ENCODE data around the gene GAB4. TPM values are rescaled to one million over a fixed set of nuclear protein-coding genes. Genes with fewer than 3 reads are reported as not detected.

GAB4 gene
- polyA plus RNA-seq, 2 of the 4 experiments (the other 2 are of a cell fraction) = not detected

DNA sequence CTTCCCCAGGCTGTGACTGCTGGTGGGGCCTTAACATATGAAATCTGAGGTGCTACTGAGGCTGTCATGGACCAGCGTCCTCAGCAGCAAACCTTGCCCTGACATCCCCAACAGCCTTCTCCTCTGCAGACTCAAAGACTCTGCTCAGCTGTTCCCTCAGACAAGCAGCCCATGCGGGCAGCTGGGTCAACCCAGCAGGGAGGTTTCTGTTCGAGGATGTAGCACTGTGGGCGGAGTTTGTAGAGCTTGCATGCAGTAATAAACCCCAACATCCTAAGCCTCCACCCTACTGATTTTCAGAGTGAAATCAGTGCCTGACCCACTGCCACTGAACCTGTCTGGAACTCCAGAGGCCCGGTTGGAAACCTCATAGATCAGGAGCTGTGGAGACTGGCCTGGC lies 94.0 kb downstream of the GAB4 start:
- CTCF ChIA-PET = interaction anchor here (1.1 to 1.5 kb wide), 2 partner anchors 258 to 588 kb away, joined by 4 read pairs; no protein-coding TSS in a partner anchor
- WGBS (ENCODE audit: missing lambda C conversion rate) = 0% methylated on average over 1 of the region's 5 CpGs
- POLR2A ChIA-PET = no interaction called here

GRCh38 chr22:16912281-16912680 lies 95.7 kb downstream of the GAB4 start:
- Histone ChIP-seq H3K9me3 (no peaks in the 10 kb centered on the region), H3K27ac (no peak overlapping the region), H3K4me2 (no peak overlapping the region), H3K4me1 (no peaks in the 10 kb centered on the region), H3K4me3 (no peak overlapping the region)
- ATAC-seq (no peak), FAIRE-seq (no peak), DNase-seq (ENCODE audit: low read depth in 1 of 2, low spot score in 1 of 2) (no peak)
- TF ChIP-seq KDM5A (IDR thresholded peaks at IDR 0.05) = no peak
- TF ChIP-seq EHMT2 (IDR thresholded peaks at IDR 0.05; ENCODE audit: low read depth) = no peak
- TF ChIP-seq ZSCAN20 (CRISPR knock-in tag; IDR thresholded peaks at IDR 0.05) = no peak
- TF ChIP-seq SREBF2 (IDR thresholded peaks at IDR 0.05) = no peak
- no peak for TF ChIP-seq RARB (CRISPR knock-in tag; IDR thresholded peaks at IDR 0.05)
- no peak for TF ChIP-seq PBX3 (IDR thresholded peaks at IDR 0.05)
- TF ChIP-seq FOXS1 (CRISPR knock-in tag; IDR thresholded peaks at IDR 0.05) = no peak
- TF ChIP-seq EHF (CRISPR knock-in tag; IDR thresholded peaks at IDR 0.05) = no peak
- no peak for TF ChIP-seq ESRRA (IDR thresholded peaks at IDR 0.05; ENCODE audit: borderline replicate concordance, low read length)
- no peak for TF ChIP-seq RAD21 (conservative IDR thresholded peaks at IDR 0.05 in 1 of 2, IDR thresholded peaks at IDR 0.05 in 1 of 2)
- no peak for TF ChIP-seq RNF2 (IDR thresholded peaks at IDR 0.05; ENCODE audit: borderline replicate concordance, low read depth)
- TF ChIP-seq PHF8 (IDR thresholded peaks at IDR 0.05; ENCODE audit: borderline replicate concordance, low read depth) = no peak
- TF ChIP-seq, protein P1, sequence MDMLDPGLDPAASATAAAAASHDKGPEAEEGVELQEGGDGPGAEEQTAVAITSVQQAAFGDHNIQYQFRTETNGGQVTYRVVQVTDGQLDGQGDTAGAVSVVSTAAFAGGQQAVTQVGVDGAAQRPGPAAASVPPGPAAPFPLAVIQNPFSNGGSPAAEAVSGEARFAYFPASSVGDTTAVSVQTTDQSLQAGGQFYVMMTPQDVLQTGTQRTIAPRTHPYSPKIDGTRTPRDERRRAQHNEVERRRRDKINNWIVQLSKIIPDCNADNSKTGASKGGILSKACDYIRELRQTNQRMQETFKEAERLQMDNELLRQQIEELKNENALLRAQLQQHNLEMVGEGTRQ (IDR thresholded peaks at IDR 0.05) = no peak
- TF ChIP-seq MAFK (IDR thresholded peaks at IDR 0.05; ENCODE audit: partially characterized antibody) = no peak
- ChIA-PET CTCF (interaction anchor here (1.3 to 1.6 kb wide), 2 partner anchors 142 to 146 kb away, joined by 3 to 4 read pairs; no protein-coding TSS in a partner anchor), POLR2A (no interaction called here)
- 3% methylated on average over 2 of the region's 3 CpGs for WGBS (ENCODE audit: missing lambda C conversion rate)

More for the DNA sequence above, 94.0 kb downstream of the GAB4 start:
- Histone ChIP-seq H3K4me1 (no peaks in the 10 kb centered on the region), H3K9me3 (no peaks in the 10 kb centered on the region), H3K4me3 (no peak overlapping the region), H3K27ac (no peak overlapping the region), H3K4me2 (no peak overlapping the region)
- TF ChIP-seq CHD2 (IDR thresholded peaks at IDR 0.05; ENCODE audit: low read length, partially characterized antibody) (no peak), EHMT2 (IDR thresholded peaks at IDR 0.05; ENCODE audit: low read depth) (no peak), CHD4 (IDR thresholded peaks at IDR 0.05; ENCODE audit: borderline replicate concordance) (no peak), FOSB (CRISPR knock-in tag; IDR thresholded peaks at IDR 0.05) (no peak), POLR2AphosphoS2 (conservative IDR thresholded peaks at IDR 0.05; ENCODE audit: low read length) (no peak), RARB (CRISPR knock-in tag; IDR thresholded peaks at IDR 0.05) (no peak), MYC (IDR thresholded peaks at IDR 0.05; ENCODE audit: borderline replicate concordance, low read length) (no peak)
- DNase-seq (ENCODE audit: low read depth in 1 of 2, low spot score in 1 of 2) = no peak
- ATAC-seq = no peak
- no peak for FAIRE-seq

Other genes starting within 250 kb of the GAB4 start
- not detected in 2 replicates for gene XKR3, start 182.8 kb downstream of the GAB4 start, polyA plus RNA-seq (2011; rRNA removed)
- not detected in 3 replicates for gene XKR3, start 182.8 kb downstream of the GAB4 start, polyA plus RNA-seq (2017; fragmentation: RNase III; extraction: RNeasy Plus Mini Kit Qiagen cat#74134 plus additional on column Dnase treatment)
- gene IL17RA, start 76.8 kb upstream of the GAB4 start, polyA plus RNA-seq (2011; rRNA removed) = 6.4 and 9.1 TPM in 2 replicates
- gene IL17RA, start 76.8 kb upstream of the GAB4 start, polyA plus RNA-seq (2017; fragmentation: RNase III; extraction: RNeasy Plus Mini Kit Qiagen cat#74134 plus additional on column Dnase treatment) = 3.9 to 4.4 TPM (median 4.3 TPM) in 3 replicates
- gene TMEM121B, start 113.1 kb upstream of the GAB4 start, polyA plus RNA-seq (2011; rRNA removed) = 0.03 TPM in 1 of 2 replicates, not detected in the other
- gene TMEM121B, start 113.1 kb upstream of the GAB4 start, polyA plus RNA-seq (2017; fragmentation: RNase III; extraction: RNeasy Plus Mini Kit Qiagen cat#74134 plus additional on column Dnase treatment) = 0.03 to 0.08 TPM (median 0.05 TPM) in 3 replicates
- gene HDHD5, start 151.1 kb upstream of the GAB4 start, polyA plus RNA-seq (2011; rRNA removed) = 19.7 and 27.3 TPM in 2 replicates
- gene HDHD5, start 151.1 kb upstream of the GAB4 start, polyA plus RNA-seq (2017; fragmentation: RNase III; extraction: RNeasy Plus Mini Kit Qiagen cat#74134 plus additional on column Dnase treatment) = 31.0 to 35.5 TPM (median 34.9 TPM) in 3 replicates
- 0.08 and 0.10 TPM in 2 replicates for gene ADA2, start 211.2 kb upstream of the GAB4 start, polyA plus RNA-seq (2011; rRNA removed)
- gene ADA2, start 211.2 kb upstream of the GAB4 start, polyA plus RNA-seq (2017; fragmentation: RNase III; extraction: RNeasy Plus Mini Kit Qiagen cat#74134 plus additional on column Dnase treatment) = not detected in 3 replicates

All from A549 (cell line).